HCT116 (cell line): Measurements from ENCODE around the gene TAF10. TPM values are rescaled to one million over a fixed set of nuclear protein-coding genes. Genes with fewer than 3 reads are reported as not detected.

ENCODE experiments used
- ATAC-seq: fragments of 200-7000 bp; cut with Tn5 transposase; 2 replicates; pipeline ENCODE4 v1.9.1; 2020; ENCODE audit warnings: mild to moderate bottlenecking, moderate library complexity
- BruUV-seq: library from RNA; stranded (reverse); fragments of 400-500 nt; replicated peaks from 2 replicates; lab custom pipeline; 2021; lab: Mats Ljungman, UMichigan
- CTCF ChIA-PET: fragments of 300-600 bp; sonication (Branson Sonifier 250); formaldehyde crosslinking; loops from one replicate; lab custom pipeline; 2021; ENCODE audit warnings: antibody characterized with exemption; lab: Charles Lee
- POLR2A ChIA-PET: fragments of 300-600, 350-600 bp; sonication (Branson Sonifier 250); formaldehyde crosslinking; loops from one replicate; lab custom pipeline; 2021; ENCODE audit warnings: antibody characterized with exemption; lab: Charles Lee
- RAD21 ChIA-PET, 2 experiments: fragments of 300-600 bp; sonication (Branson Sonifier 250); formaldehyde crosslinking; loops; one replicate each; lab custom pipeline; 2023; ENCODE audit warnings: low total read pairs in 2 of 2; ENCODE audit not compliant: uncharacterized antibody in 2 of 2, unreplicated experiment in 2 of 2, low non-redundant PET in 1 of 2; lab: Charles Lee
- DNase-seq: peaks from one replicate; pipeline ENCODE4 v3.0.0-alpha.2; 2010; ENCODE audit warnings: low read depth, low spot score
- H2AFZ ChIP-seq: fragments of 200-600 bp; shearing (Covaris generic), sonication (generic); 2 replicates; pipeline ENCODE4 v1.6.1; 2017; ENCODE audit warnings: low read depth, mixed run types, mixed read lengths, antibody characterized with exemption, low read length; ENCODE audit not compliant: poor library complexity, severe bottlenecking
- H3K27ac ChIP-seq: 2 replicates; pipeline ENCODE4 v1.5.1; 2012; ENCODE audit warnings: low read depth, low read length
- H3K27me3 ChIP-seq: fragments of 200-600 bp; sonication (generic); 2 replicates; pipeline ENCODE4 v1.6.1; 2016; ENCODE audit warnings: mixed run types, low read length, mixed read lengths; ENCODE audit not compliant: insufficient read depth
- H3K36me3 ChIP-seq, 2 experiments: fragments of 200-500 bp in 1 of 2; fragments of 200-600 bp in 1 of 2; sonication (Bioruptor generic) in 1 of 2; sonication (generic) in 1 of 2; 2 replicates each; pipeline versions ENCODE4 v1.5.1 to v1.6.1; 2014 to 2016; ENCODE audit warnings: low read length in 2 of 2, inconsistent platforms in 1 of 2, mixed read lengths in 1 of 2, mixed run types in 1 of 2; ENCODE audit not compliant: insufficient read depth in 2 of 2, control insufficient read depth in 1 of 2
- H3K4me1 ChIP-seq, 2 experiments: fragments of 200-600 bp in 1 of 2; sonication (generic) in 1 of 2; 2 replicates each; pipeline versions ENCODE4 v1.5.1 to v1.6.1; 2012 to 2017; ENCODE audit warnings: low read length in 2 of 2, inconsistent platforms in 1 of 2, mild to moderate bottlenecking in 1 of 2, mixed read lengths in 1 of 2, mixed run types in 1 of 2, moderate library complexity in 1 of 2; ENCODE audit not compliant: insufficient read depth in 2 of 2, control insufficient read depth in 1 of 2
- H3K4me2 ChIP-seq: fragments of 200-600 bp; sonication (generic); 2 replicates; pipeline ENCODE4 v1.6.1; 2017; ENCODE audit warnings: mixed run types, low read length, mixed read lengths
- H3K4me3 ChIP-seq, 2 experiments: fragments of 200-600 bp in 1 of 2; sonication (generic) in 1 of 2; replicated peaks in 1 of 2; 2 replicates each; pipeline ENCODE4 v1.5.1; 2011 to 2016; ENCODE audit warnings: low read length in 2 of 2, control low read depth in 1 of 2, low read depth in 1 of 2, mild to moderate bottlenecking in 1 of 2, mixed read lengths in 1 of 2, mixed run types in 1 of 2
- H3K79me2 ChIP-seq: fragments of 200-600 bp; sonication (generic); 2 replicates; pipeline ENCODE4 v1.6.1; 2017; ENCODE audit warnings: mild to moderate bottlenecking, mixed run types, low read length, moderate library complexity, mixed read lengths; ENCODE audit not compliant: insufficient read depth
- H3K9ac ChIP-seq: fragments of 200-600 bp; sonication (generic); 2 replicates; pipeline ENCODE4 v1.6.1; 2016; ENCODE audit warnings: low read length, mixed read lengths
- H3K9me2 ChIP-seq: fragments of 200-600 bp; sonication (generic), shearing (Covaris generic); 2 replicates; pipeline ENCODE4 v1.6.1; 2017; ENCODE audit warnings: mixed run types, mild to moderate bottlenecking, moderate library complexity; ENCODE audit not compliant: insufficient read depth
- H3K9me3 ChIP-seq, 2 experiments: fragments of 200-500 bp in 1 of 2; fragments of 200-600 bp in 1 of 2; sonication (Bioruptor generic) in 1 of 2; sonication (generic) in 1 of 2; 2 replicates each; pipeline ENCODE4 v1.6.1; 2014 to 2017; ENCODE audit warnings: low read length in 2 of 2, mixed read lengths in 2 of 2, inconsistent platforms in 1 of 2, low read depth in 1 of 2, mild to moderate bottlenecking in 1 of 2, mixed run types in 1 of 2, moderate library complexity in 1 of 2; ENCODE audit not compliant: control insufficient read depth in 1 of 2, insufficient read depth in 1 of 2
- H4K20me1 ChIP-seq: fragments of 200-600 bp; sonication (generic), shearing (Covaris generic); 2 replicates; pipeline ENCODE4 v1.6.1; 2017; ENCODE audit warnings: mixed run types, mild to moderate bottlenecking, moderate library complexity; ENCODE audit not compliant: insufficient read depth
- CBX3 ChIP-seq: IDR thresholded peaks from 2 replicates; pipeline ENCODE4 v1.6.1; 2012; ENCODE audit warnings: low read depth
- EGR1 ChIP-seq: IDR thresholded peaks from 2 replicates; pipeline ENCODE4 v1.6.1; 2012; ENCODE audit warnings: low read depth
- ELF1 ChIP-seq: IDR thresholded peaks from 2 replicates; pipeline ENCODE4 v1.6.1; 2012; ENCODE audit warnings: low read depth, borderline replicate concordance
- EZH2phosphoT487 ChIP-seq: fragments of 200-600 bp; IDR thresholded peaks from 2 replicates; pipeline ENCODE4 v1.6.1; 2018; ENCODE audit warnings: antibody characterized with exemption, borderline replicate concordance
- YY1 ChIP-seq: IDR thresholded peaks from 2 replicates; pipeline ENCODE4 v1.6.1; 2011; ENCODE audit warnings: low read length, low read depth, moderate library complexity, mild to moderate bottlenecking; ENCODE audit not compliant: insufficient replicate concordance; ENCODE audit errors: extremely low read depth
- ZFX ChIP-seq: fragments of 450-650 bp; IDR thresholded peaks from 2 replicates; pipeline ENCODE4 v1.6.1; 2017
- intact Hi-C: fragments of 100-400 bp; cut with micrococcal nuclease; formaldehyde crosslinking; loops from 2 replicates; pipeline ENCODE4 v1.10.0; 2022
- total RNA-seq: library from RNA; stranded (reverse); gene quantifications from one replicate; pipeline ENCODE4 v1.2.1, GENCODE V29; 2021; ENCODE audit not compliant: unreplicated experiment
- TF ChIP-seq, protein P1 (sequence below): IDR thresholded peaks from 2 replicates; pipeline ENCODE4 v1.6.1; 2011; ENCODE audit warnings: mild to moderate bottlenecking, low read length, moderate library complexity; ENCODE audit not compliant: insufficient replicate concordance; ENCODE audit errors: extremely low read depth
- TF ChIP-seq, protein P2 (sequence below), 3 experiments: fragments of 200-600 bp in 1 of 3; sonication (generic) in 1 of 3; IDR thresholded peaks in 2 of 3; conservative IDR thresholded peaks in 1 of 3; 2 replicates each; pipeline ENCODE4 v1.5.1; 2012 to 2017; ENCODE audit warnings: low read depth in 2 of 3, low read length in 2 of 3, antibody characterized with exemption in 1 of 3, borderline replicate concordance in 1 of 3, control low read depth in 1 of 3, mild to moderate bottlenecking in 1 of 3, mixed read lengths in 1 of 3, mixed run types in 1 of 3, moderate library complexity in 1 of 3; ENCODE audit not compliant: insufficient read depth in 1 of 3

The TAF10 gene
- total RNA-seq, 1 experiment from 2014 or later, result 151 TPM

DNA sequence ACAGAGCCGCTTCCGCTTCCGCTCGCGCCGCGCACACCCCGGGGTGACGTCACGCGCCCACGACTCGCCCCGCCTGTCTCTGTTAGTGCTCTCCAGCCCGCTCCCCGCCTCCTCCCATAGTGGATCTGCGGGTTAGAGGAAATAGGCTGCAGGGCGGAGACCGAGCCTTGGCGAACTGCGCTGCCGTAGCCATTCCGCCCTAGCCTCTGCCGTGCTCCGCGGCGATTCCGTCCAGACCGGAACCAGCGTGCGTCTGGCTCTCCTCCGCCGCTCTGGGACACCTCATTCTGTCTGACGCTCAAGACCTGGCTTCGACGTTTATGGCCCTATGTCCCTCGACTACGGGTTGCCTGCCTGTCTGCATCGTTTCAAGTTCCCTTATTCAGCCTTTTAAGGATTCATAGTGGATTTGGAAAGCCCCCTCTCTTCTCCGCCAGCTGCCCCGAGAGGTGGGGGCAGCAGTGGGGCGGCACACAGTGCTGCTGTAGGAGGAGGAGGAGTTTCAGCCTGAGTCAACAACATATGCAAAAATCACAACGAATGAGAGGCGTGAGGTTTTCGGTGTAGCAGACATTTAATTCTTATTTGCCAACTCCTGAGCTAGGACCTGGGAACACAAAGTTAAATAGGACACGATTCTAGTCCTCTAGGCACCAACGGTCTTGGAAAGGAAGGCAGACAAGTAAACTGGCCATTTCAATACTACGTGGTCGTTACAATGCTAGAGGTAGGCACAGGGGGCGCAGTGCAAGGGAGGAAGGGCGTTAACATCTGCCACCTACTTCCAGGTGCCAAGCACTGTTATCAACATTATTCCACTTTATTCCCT, at the start of gene TAF10 (continued):
- TF ChIP-seq, protein P1, sequence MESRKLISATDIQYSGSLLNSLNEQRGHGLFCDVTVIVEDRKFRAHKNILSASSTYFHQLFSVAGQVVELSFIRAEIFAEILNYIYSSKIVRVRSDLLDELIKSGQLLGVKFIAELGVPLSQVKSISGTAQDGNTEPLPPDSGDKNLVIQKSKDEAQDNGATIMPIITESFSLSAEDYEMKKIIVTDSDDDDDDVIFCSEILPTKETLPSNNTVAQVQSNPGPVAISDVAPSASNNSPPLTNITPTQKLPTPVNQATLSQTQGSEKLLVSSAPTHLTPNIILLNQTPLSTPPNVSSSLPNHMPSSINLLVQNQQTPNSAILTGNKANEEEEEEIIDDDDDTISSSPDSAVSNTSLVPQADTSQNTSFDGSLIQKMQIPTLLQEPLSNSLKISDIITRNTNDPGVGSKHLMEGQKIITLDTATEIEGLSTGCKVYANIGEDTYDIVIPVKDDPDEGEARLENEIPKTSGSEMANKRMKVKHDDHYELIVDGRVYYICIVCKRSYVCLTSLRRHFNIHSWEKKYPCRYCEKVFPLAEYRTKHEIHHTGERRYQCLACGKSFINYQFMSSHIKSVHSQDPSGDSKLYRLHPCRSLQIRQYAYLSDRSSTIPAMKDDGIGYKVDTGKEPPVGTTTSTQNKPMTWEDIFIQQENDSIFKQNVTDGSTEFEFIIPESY, result peak; percentile 22
- TF ChIP-seq ZFX (peak; percentile 10; the same call in 1 of the 2 replicates), EGR1 (no peak), CBX3 (no peak), YY1 (no peak), ELF1 (no peak), EZH2phosphoT487 (no peak)

DNA sequence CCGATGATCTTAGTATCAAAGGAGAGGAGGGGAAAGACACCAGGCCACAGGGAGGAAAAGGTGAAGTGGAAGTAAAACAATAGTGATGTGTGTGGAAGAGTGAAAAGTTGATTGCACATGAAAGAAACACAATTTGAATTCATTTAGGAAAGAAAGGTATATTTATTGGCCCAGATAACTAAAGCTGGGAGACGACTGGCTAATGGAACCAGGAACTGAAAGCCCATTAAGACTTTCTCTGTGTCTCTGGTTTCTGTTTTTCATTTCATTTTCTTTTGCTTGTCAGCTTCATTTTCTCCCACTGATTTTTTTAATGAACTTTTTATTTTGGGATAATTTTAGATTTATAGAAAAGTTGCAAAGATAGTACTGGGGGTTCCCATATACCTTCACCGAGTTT, 48.7 kb upstream of the TAF10 start:
- RAD21 ChIA-PET, result no interaction called here
- DNase-seq (no peak), ATAC-seq (no peak)
- H3K27ac ChIP-seq, result no peak overlapping the region
- H3K4me2 ChIP-seq, result no peak overlapping the region
- H2AFZ ChIP-seq, result no peak overlapping the region
- H3K36me3 ChIP-seq, result no peaks in the 10 kb centered on the region
- POLR2A ChIA-PET, result no interaction called here
- no peak overlapping the region for H3K9ac ChIP-seq
- intact Hi-C loops, result no loop called here
- no peaks in the 10 kb centered on the region for H4K20me1 ChIP-seq
- H3K27me3 ChIP-seq, result peaks cover 6% of the 10 kb centered on the region; the same call in 1 of the 2 replicates
- no TSS peak for BruUV-seq
- CTCF ChIA-PET, result no interaction called here
- H3K79me2 ChIP-seq, result no peaks in the 10 kb centered on the region
- no peaks in the 10 kb centered on the region for H3K9me3 ChIP-seq
- H3K4me3 ChIP-seq, result no peak overlapping the region
- H3K9me2 ChIP-seq, result no peaks in the 10 kb centered on the region
- TF ChIP-seq, protein P2, sequence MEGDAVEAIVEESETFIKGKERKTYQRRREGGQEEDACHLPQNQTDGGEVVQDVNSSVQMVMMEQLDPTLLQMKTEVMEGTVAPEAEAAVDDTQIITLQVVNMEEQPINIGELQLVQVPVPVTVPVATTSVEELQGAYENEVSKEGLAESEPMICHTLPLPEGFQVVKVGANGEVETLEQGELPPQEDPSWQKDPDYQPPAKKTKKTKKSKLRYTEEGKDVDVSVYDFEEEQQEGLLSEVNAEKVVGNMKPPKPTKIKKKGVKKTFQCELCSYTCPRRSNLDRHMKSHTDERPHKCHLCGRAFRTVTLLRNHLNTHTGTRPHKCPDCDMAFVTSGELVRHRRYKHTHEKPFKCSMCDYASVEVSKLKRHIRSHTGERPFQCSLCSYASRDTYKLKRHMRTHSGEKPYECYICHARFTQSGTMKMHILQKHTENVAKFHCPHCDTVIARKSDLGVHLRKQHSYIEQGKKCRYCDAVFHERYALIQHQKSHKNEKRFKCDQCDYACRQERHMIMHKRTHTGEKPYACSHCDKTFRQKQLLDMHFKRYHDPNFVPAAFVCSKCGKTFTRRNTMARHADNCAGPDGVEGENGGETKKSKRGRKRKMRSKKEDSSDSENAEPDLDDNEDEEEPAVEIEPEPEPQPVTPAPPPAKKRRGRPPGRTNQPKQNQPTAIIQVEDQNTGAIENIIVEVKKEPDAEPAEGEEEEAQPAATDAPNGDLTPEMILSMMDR (IDR thresholded peaks at IDR 0.05 in 2 of 3, conservative IDR thresholded peaks at IDR 0.05 in 1 of 3; ENCODE audit: borderline replicate concordance in 1 of 3, insufficient read depth in 1 of 3, low read depth in 2 of 3, low read length in 2 of 3), result no peak
- TF ChIP-seq, all 23 proteins: peak for 0
- no peaks in the 10 kb centered on the region for H3K4me1 ChIP-seq
